Stimulated activated CD8-positive, alpha-beta memory T cell treated with anti-CD3 and anti-CD28 coated beads, Interleukin-15, amount 100 ng/mL, for 24 hours (primary cell): ENCODE data around the gene SMO.

ENCODE experiments used
- DNase-seq: peaks from one replicate; pipeline ENCODE4 v3.0.0-alpha.2; 2020; ENCODE audit warnings: low read depth

The SMO gene

DNA sequence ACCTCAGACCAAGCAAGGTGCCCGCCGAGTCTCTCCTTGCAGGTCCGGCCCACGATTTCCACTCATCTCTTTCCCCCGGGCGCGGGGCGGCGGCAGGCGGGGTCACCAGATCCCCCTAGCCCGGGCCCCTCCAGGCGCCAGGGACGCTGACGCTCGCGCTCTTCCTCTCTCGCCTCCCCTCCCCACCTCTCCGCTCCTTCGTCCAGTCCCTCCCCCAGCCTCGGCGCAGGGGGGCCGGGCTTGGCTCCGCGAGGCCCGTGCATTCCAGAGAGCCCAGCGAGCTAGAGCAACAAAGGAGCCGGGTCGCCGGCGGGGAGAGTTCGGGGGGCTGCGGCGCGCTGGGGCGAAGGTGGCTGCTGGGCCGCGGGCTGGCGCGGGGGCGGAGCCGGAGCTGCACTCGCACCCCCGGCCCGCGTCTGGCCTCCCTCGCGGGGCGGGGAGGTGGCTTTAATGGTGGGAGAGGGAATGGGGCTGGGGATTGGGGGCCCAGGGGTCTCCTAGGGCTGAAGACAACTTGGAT lies at the start of gene SMO:
Gene SMO (plus strand): TSS at position 262 of the 520 bp plus-strand sequence. CDS start 519 bp downstream, outside the sequence.
- no peak for DNase-seq

GRCh38 chr7:129143724-129144094 lies 44.7 kb upstream of the SMO start:
- DNase-seq, result no peak

DNA sequence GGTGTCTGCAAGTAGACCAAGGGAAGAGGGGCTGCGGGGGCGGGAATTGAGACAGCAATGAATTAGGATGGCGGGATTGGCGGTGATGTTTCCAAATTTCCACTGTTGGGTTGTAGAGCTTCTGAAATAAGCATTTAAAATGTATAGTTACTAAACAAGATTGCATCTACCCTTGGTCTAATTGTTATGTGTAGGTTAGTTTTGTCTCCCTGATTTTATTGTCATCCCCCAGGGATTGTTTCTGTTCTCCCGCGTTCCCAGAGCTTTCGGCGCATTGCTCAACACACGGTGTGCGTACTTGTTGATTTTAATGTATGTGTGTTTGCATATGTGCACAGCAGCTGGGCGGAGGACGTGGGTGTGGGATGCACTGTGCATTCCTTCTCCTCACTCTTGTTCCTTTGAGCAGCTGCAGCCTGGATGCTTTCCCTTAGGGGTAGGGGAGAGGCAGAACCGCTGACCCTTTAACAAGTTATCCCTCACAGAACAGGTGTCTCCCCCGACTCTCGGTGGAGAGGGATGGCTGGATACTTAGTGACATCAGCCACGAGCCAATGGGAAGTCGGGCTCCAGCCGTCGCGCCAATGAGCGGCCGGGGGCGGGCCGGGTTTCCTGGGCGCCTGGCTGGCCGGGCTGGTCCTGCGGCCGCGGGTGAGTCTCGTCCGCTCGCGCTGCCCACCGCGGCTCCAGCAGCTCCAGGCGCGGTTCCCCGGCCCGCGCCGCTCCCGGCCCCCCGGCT lies 44.2 kb upstream of the SMO start, which contains the start of gene TSPAN33:
Gene TSPAN33 (plus strand): TSS at position 613 of the 739 bp plus-strand sequence. CDS start 274 bp downstream, outside the sequence.
- peak; percentile 58 for DNase-seq

DNA sequence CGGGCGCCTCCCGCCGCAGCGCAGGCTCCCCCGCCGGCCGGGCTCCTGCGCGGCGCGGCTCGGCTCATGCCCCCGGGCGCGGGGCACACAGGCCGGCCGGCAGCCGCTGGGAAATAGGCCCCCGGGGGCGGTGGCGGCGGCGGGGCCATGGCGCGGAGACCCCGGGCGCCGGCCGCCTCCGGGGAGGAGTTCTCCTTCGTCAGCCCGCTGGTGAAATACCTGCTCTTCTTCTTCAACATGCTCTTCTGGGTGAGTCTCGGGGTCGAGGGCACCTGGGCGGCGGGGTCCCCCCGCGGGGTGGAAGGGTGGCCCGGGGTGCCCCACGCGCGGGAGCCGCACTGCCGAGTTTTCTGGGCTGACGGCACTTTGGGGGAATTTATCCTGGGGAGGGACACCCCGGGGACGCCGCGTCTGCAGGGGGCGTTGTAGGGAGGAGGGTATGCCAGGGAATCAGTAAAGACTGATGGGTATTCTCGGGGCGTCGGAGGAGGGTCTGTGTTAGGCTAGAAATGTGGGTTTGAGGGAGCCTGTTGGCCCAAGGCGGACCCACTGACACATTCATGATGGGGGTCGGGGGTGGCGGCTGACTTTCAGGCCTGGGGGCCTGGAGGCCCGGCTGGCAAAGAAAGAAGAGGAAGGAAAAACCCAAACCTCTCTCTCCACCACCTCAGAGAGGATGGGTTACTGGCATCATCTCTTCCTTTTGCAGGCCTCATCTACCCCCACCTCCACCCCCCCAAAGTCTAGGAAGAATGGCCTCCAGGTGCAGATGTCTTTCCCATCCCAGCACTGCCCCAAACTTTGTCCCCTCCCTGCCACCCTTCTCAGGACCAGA lies 43.4 kb upstream of the SMO start:
- DNase-seq, result no peak

DNA sequence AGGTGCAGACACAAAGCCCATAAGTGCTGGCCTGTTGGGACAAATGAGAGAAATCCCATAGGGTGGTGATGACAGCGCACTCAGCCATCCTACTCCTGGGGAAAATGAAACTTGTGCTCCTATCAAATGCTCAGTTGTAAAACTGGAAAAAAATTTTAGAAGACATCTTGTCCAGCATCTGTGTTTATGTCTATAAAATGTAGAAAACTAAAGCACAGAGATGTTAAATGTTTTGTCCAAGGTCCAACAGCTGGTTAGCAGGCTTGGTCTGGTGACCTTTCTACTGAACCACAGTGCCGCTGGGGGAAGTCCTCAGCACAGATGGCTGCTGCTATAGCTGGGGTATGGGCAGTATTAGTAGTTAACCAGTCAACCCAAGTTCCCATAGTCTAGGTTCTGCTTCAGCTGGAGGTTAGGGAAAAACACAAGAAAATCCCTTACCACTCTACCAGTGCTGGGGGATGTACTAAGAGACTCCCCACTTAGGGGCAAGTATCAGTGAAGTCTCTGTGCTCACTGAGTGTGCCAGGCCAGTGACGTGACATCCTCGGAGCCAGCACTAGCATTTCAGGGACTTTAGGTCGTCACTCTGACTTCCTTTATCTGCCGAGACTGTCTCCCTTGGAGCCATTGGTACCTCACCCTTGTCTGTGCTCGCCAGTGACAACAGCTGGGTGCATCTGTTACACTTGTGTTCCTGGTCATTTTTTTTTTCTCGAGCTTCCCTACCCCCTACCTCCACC lies 42.0 kb upstream of the SMO start:
- DNase-seq, result no peak

DNA sequence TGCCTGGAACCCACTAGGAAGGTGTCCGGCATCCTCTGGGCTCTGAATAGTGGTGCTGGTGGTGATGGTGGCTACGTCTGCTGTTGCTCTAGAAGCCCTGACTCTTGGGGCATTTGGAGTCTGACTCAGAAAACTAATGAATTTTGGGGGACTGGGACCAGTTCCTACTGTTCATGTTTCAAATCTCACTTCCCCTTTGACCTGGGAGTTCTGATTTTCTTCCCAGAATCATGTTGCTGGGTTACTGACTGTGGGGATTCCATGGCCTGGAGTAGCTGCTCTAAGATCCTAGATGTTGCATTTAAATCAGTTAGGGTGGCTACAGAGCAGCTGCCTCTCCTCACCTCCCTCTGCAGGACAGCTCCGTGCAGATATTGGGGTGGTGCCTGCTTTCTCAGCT lies 40.7 kb upstream of the SMO start:
- no peak for DNase-seq

GRCh38 chr7:129149511-129149910 lies 38.9 kb upstream of the SMO start:
- DNase-seq, result no peak

- no peak for DNase-seq
These were observed 38.0 kb upstream of the SMO start for GRCh38 chr7:129150199-129150996.

- no peak for DNase-seq
These were observed 30.8 kb upstream of the SMO start for GRCh38 chr7:129157651-129158050.

DNA sequence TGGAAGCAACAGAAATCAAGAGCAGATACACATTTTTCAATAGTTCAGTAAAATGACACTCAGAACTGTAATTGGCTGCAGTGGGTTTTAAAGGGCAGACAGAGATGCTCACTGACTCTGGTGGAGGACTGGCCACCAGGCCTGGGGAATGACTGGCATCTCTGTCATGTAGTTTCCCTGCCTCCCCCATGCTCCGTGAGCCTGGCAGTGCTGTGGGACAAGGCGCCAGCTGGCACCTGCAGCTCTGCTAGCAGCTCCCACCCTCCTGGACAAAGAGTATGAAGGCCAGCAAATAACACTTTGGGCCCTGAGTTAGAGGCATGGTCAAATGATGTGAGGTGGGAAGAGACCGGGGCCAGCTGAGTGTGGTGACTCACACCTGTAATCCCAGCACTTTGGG lies 28.9 kb upstream of the SMO start:
- DNase-seq, result no peak

- DNase-seq, result no peak
These were observed 28.1 kb upstream of the SMO start for GRCh38 chr7:129160161-129160905.

DNA sequence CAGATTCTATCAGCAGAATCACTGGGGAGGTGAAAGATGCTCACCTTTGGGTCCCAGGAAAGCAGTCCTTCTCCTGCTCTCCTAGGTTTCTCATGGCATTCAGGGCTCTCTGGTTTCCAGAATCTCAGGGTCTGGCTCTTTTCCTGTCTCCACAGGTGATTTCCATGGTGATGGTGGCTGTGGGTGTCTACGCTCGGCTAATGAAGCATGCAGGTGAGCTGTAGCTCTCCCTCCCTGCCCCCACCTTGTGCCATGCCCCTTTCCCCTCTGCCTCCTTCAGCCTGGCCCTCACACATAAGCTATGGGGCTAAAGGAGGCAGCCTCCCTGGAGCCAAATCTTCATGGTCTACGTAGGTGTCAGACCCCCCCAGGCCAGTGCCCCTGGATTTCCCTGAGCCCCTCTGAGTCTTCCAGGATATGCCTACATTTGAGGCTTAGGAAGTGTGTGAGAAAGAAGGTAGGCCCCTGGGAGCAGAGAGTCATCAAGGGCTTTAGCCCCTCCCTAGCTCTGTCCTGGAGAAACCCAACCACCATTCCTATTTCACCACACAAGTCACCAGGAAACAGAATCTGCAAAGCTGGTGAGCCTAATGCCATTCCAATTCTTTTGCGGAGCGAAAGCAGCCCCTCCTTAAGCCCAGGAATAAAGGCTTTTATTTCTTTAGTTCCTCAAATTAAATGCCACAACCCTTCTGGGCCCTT lies 26.8 kb upstream of the SMO start:
- DNase-seq, result no peak

DNA sequence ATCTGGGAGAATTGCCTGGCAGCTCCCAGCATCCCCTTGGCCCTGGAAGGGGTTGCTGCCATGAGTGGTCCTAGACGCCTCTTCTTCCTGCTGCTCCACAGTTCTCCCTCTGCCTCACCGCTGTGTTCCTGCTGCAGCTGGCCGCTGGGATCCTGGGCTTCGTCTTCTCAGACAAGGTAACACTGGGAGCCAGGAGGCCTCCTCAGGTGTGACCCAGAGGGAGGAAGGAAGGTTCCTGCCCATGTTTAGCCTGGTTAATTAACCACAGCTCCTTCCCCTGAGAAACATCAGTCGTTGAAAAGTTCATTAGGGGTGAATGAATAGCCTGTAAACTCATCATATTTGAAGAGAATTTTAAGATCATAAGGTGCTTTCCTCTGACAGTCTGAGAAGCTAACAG lies 25.7 kb upstream of the SMO start:
- DNase-seq, result no peak

GRCh38 chr7:129163875-129164544 lies 24.4 kb upstream of the SMO start:
- no peak for DNase-seq

DNA sequence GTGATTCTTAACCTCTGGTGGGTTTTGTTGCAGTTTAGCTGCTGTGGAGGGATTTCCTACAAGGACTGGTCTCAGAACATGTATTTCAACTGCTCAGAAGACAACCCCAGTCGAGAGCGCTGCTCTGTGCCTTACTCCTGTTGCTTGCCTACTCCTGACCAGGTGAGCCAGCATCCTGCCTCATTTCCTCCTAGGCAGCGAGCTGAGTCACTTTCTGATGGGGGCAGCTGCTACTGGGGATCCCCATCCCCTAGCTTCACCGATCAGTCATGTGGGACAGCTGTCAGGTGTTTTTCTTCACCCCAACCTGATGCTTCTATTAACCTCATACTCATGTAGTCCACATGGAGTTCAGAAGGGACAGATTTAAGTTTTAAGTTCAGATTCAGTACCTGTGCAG lies 21.7 kb upstream of the SMO start:
- no peak for DNase-seq

GRCh38 chr7:129167817-129168216 lies 20.6 kb upstream of the SMO start:
- DNase-seq, result no peak

GRCh38 chr7:129168231-129169021 lies 20.0 kb upstream of the SMO start:
- DNase-seq, result no peak

DNA sequence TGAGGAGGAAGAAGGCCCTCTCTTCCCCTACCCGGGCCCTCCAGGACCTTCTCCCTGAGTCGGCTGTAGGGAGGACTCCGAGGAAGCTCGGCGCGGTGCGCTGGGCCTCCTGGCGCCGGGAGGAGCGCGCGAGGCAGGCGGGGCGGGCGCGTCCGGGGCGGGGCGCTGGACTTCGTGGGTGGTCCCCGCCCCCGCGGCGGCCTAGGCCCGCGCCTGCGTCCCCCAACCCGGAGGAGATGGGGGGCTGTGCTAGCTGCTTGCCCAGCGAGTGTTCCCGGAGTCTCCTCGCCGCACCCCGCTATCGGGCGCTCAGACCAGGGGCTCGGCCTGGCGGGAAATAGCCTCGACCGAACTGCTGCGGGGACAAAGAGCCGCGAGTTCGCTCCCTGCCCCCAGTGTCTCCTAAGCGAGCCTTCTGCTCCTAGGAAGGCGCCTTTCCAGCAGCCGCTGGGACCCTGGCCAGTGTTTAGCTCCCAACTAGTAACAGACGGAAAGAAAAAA lies 19.2 kb upstream of the SMO start:
- DNase-seq, result no peak
